GM12873 (cell line): ENCODE measurements around the gene ALPP.
"Not testable (repeated sequence)": the region's sequence is repeated elsewhere in the genome, so short reads cannot be mapped to it uniquely, and the experiment has no call there.

ENCODE experiments used
- CTCF ChIP-seq: IDR thresholded peaks from 2 replicates; pipeline ENCODE4 v1.5.1; 2012; ENCODE audit warnings: low read depth, mild to moderate bottlenecking, moderate library complexity, low read length, control low read depth; ENCODE audit not compliant: insufficient read depth; ENCODE audit errors: missing control alignments

Gene ALPP

GRCh38 chr2:232378735-232379151, at the start of gene ALPP:
ALPP (plus strand) TSS chr2:232378751; CDS start chr2:232378803, 52 bp downstream.
- TF ChIP-seq CTCF = not testable (repeated sequence)

GRCh38 chr2:232329716-232330067, 48.9 kb upstream of the ALPP start:
- TF ChIP-seq CTCF = no peak

GRCh38 chr2:232330068-232330999, 48.2 kb upstream of the ALPP start:
- no peak for TF ChIP-seq CTCF

- TF ChIP-seq CTCF = no peak
Measured at GRCh38 chr2:232332940-232333259, 45.7 kb upstream of the ALPP start.

- peak; percentile 45 for TF ChIP-seq CTCF
Measured at GRCh38 chr2:232333361-232334135, 45.0 kb upstream of the ALPP start.

GRCh38 chr2:232335206-232335858, 43.2 kb upstream of the ALPP start:
- TF ChIP-seq CTCF = peak; percentile 63

GRCh38 chr2:232335859-232336215, 42.7 kb upstream of the ALPP start:
- TF ChIP-seq CTCF = no peak
